ENCODE data around the gene SLIT3.

The SLIT3 gene

GRCh38 chr5:169020102-169020501 is 280.8 kb downstream of the SLIT3 start:
- H3K79me2 ChIP-seq (ENCODE audit: insufficient read depth, low read length) = no peaks in the 10 kb centered on the region
- no peak overlapping the region for H3K4me2 ChIP-seq (ENCODE audit: low read depth, low read length, poor library complexity, severe bottlenecking)
- no peak overlapping the region for H3K27ac ChIP-seq (ENCODE audit: low read depth, low read length)
- no peaks in the 10 kb centered on the region for H3K27me3 ChIP-seq (ENCODE audit: low read length)
- no peak overlapping the region for H3K4me3 ChIP-seq (ENCODE audit: insufficient read depth, low read length, poor library complexity, severe bottlenecking)
- H3K9me2 ChIP-seq (replicated peaks; ENCODE audit: insufficient read depth, low read length) = no peaks in the 10 kb centered on the region
- H3K9ac ChIP-seq (ENCODE audit: low read length) = no peak overlapping the region
- TF ChIP-seq CTCF (IDR thresholded peaks at IDR 0.05; ENCODE audit: insufficient read depth, low read length, poor library complexity, severe bottlenecking) (no peak), EZH2phosphoT487 (conservative IDR thresholded peaks at IDR 0.05; ENCODE audit: low read length) (no peak)
- H4K20me1 ChIP-seq (ENCODE audit: low read depth, low read length) = no peaks in the 10 kb centered on the region
- H3F3A ChIP-seq (ENCODE audit: insufficient read depth) = no peaks in the 10 kb centered on the region
- no peaks in the 10 kb centered on the region for H3K9me3 ChIP-seq (ENCODE audit: insufficient read depth, low read length)
- H3K36me3 ChIP-seq (ENCODE audit: low read length) = no peaks in the 10 kb centered on the region
- no peak overlapping the region for H2AFZ ChIP-seq (ENCODE audit: low read depth, low read length, severe bottlenecking)

GRCh38 chr5:169018925-169019324 is 282.0 kb downstream of the SLIT3 start:
- Histone ChIP-seq H3K4me2 (ENCODE audit: low read depth, low read length, poor library complexity, severe bottlenecking) (no peak overlapping the region), H3K27ac (ENCODE audit: low read depth, low read length) (no peak overlapping the region), H4K20me1 (ENCODE audit: low read depth, low read length) (no peaks in the 10 kb centered on the region), H3K4me3 (ENCODE audit: insufficient read depth, low read length, poor library complexity, severe bottlenecking) (no peak overlapping the region), H3K27me3 (ENCODE audit: low read length) (no peaks in the 10 kb centered on the region), H3K9ac (ENCODE audit: low read length) (no peak overlapping the region), H2AFZ (ENCODE audit: low read depth, low read length, severe bottlenecking) (no peak overlapping the region), H3K9me2 (replicated peaks; ENCODE audit: insufficient read depth, low read length) (no peaks in the 10 kb centered on the region), H3F3A (ENCODE audit: insufficient read depth) (no peaks in the 10 kb centered on the region), H3K36me3 (ENCODE audit: low read length) (no peaks in the 10 kb centered on the region), H3K9me3 (ENCODE audit: insufficient read depth, low read length) (no peaks in the 10 kb centered on the region), H3K79me2 (ENCODE audit: insufficient read depth, low read length) (no peaks in the 10 kb centered on the region)
- no peak for TF ChIP-seq CTCF (IDR thresholded peaks at IDR 0.05; ENCODE audit: insufficient read depth, low read length, poor library complexity, severe bottlenecking)
- TF ChIP-seq EZH2phosphoT487 (conservative IDR thresholded peaks at IDR 0.05; ENCODE audit: low read length) = no peak

GRCh38 chr5:169015991-169016390 is 284.9 kb downstream of the SLIT3 start:
- no peak overlapping the region for H3K27ac ChIP-seq (ENCODE audit: low read depth, low read length)
- no peak overlapping the region for H3K4me2 ChIP-seq (ENCODE audit: low read depth, low read length, poor library complexity, severe bottlenecking)
- H3K9me2 ChIP-seq (replicated peaks; ENCODE audit: insufficient read depth, low read length) = no peaks in the 10 kb centered on the region
- no peaks in the 10 kb centered on the region for H3K27me3 ChIP-seq (ENCODE audit: low read length)
- no peak overlapping the region for H3K4me3 ChIP-seq (ENCODE audit: insufficient read depth, low read length, poor library complexity, severe bottlenecking)
- no peaks in the 10 kb centered on the region for H3K36me3 ChIP-seq (ENCODE audit: low read length)
- no peak overlapping the region for H3K9ac ChIP-seq (ENCODE audit: low read length)
- no peaks in the 10 kb centered on the region for H4K20me1 ChIP-seq (ENCODE audit: low read depth, low read length)
- no peak overlapping the region for H2AFZ ChIP-seq (ENCODE audit: low read depth, low read length, severe bottlenecking)
- no peak for TF ChIP-seq EZH2phosphoT487 (conservative IDR thresholded peaks at IDR 0.05; ENCODE audit: low read length)
- no peak for TF ChIP-seq CTCF (IDR thresholded peaks at IDR 0.05; ENCODE audit: insufficient read depth, low read length, poor library complexity, severe bottlenecking)
- no peaks in the 10 kb centered on the region for H3K79me2 ChIP-seq (ENCODE audit: insufficient read depth, low read length)
- H3K9me3 ChIP-seq (ENCODE audit: insufficient read depth, low read length) = no peaks in the 10 kb centered on the region
- H3F3A ChIP-seq (ENCODE audit: insufficient read depth) = no peaks in the 10 kb centered on the region

Measured in SU-DHL-6 (cell line).